Midbrain (tissue), 1 donor: ENCODE data around the gene PIP5K1B.

Experiments used
- DNase-seq: peaks from one replicate; lab custom pipeline; 2025; lab: John Stamatoyannopoulos, UW

Gene PIP5K1B

GRCh38 chr9:68708513-68708912, 3.5 kb downstream of the PIP5K1B start:
- no peak for DNase-seq

- no peak for DNase-seq
These were observed 4.5 kb downstream of the PIP5K1B start for GRCh38 chr9:68709291-68710110.

- no peak for DNase-seq
These were observed 5.1 kb downstream of the PIP5K1B start for GRCh38 chr9:68710111-68710471.

GRCh38 chr9:68711281-68711680, 6.2 kb downstream of the PIP5K1B start:
- DNase-seq: no peak

- no peak for DNase-seq
These were observed 6.9 kb downstream of the PIP5K1B start for GRCh38 chr9:68711932-68712331.

GRCh38 chr9:68714416-68715180, 9.6 kb downstream of the PIP5K1B start:
- DNase-seq: no peak

GRCh38 chr9:68715181-68715456, 10.1 kb downstream of the PIP5K1B start:
- no peak for DNase-seq

GRCh38 chr9:68717552-68718443, 12.8 kb downstream of the PIP5K1B start:
- no peak for DNase-seq

GRCh38 chr9:68719847-68720246, 14.8 kb downstream of the PIP5K1B start:
- DNase-seq: no peak

GRCh38 chr9:68720656-68721313, 15.7 kb downstream of the PIP5K1B start:
- DNase-seq: no peak

- no peak for DNase-seq
These were observed 16.8 kb downstream of the PIP5K1B start for GRCh38 chr9:68721666-68722330.

GRCh38 chr9:68725070-68725469, 20.0 kb downstream of the PIP5K1B start:
- no peak for DNase-seq

GRCh38 chr9:68726489-68726888, 21.4 kb downstream of the PIP5K1B start:
- no peak for DNase-seq

- no peak for DNase-seq
These were observed 22.6 kb downstream of the PIP5K1B start for GRCh38 chr9:68727636-68728035.

GRCh38 chr9:68728731-68729130, 23.7 kb downstream of the PIP5K1B start:
- DNase-seq: no peak

GRCh38 chr9:68730570-68731235, 25.7 kb downstream of the PIP5K1B start:
- DNase-seq: no peak

GRCh38 chr9:68731857-68732256, 26.8 kb downstream of the PIP5K1B start:
- no peak for DNase-seq

- no peak for DNase-seq
These were observed 27.5 kb downstream of the PIP5K1B start for GRCh38 chr9:68732405-68733020.

GRCh38 chr9:68733021-68733405, 28.0 kb downstream of the PIP5K1B start:
- no peak for DNase-seq

GRCh38 chr9:68738358-68738757, 33.3 kb downstream of the PIP5K1B start:
- no peak for DNase-seq
